HL-60 (cell line): Measurements from ENCODE around the gene HOTAIR.

Experiments used
- CTCF ChIP-seq: IDR thresholded peaks from one replicate; pipeline ENCODE4 v1.5.1; 2011; ENCODE audit warnings: low read length, control low read depth, inconsistent platforms; ENCODE audit not compliant: insufficient read depth
- POLR2AphosphoS5 ChIP-seq: IDR thresholded peaks from 2 replicates; pipeline ENCODE4 v1.6.1; 2012; ENCODE audit warnings: low read depth
- REST ChIP-seq: IDR thresholded peaks from 2 replicates; pipeline ENCODE4 v1.6.1; 2012; ENCODE audit warnings: low read depth; ENCODE audit not compliant: insufficient replicate concordance

- no peak for TF ChIP-seq CTCF
- no peak for TF ChIP-seq POLR2AphosphoS5
- no peak for TF ChIP-seq REST
These were observed 35.6 kb upstream of the HOTAIR start for GRCh38 chr12:54010053-54010971.
